ENCODE results near the gene LGMN. TPM values are rescaled to one million over a fixed set of nuclear protein-coding genes. Genes with fewer than 3 reads are reported as not detected.

LGMN gene
- polyA plus RNA-seq, 1 of the 3 experiments (the other 2 are of a cell fraction) = 76.3 TPM

DNA sequence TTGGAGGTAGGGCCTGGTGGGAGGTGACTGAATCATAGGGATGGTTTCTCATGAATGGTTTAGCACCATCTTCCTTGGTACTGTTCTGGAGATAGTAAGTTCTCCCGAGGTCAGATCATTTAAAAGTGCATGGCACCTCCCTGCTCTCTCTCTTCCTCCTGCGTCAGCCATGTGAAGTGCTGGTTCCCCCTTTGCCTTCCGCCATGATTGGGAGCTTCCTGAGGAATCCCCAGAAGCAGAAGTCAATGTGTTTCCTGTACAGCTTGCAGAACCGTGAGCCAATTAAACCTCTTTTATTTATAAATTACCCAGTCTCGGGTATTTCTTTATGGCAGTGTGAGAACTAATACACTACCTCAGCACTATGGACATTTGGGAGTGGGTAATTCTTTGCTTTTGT, 4.8 kb upstream of the LGMN start:
- Histone ChIP-seq H3K36me3 (replicated peaks in 1 of 2; ENCODE audit: control insufficient read depth in 1 of 2, insufficient read depth in 2 of 2, low read length in 1 of 2) (no peaks in the 10 kb centered on the region), H3K9me3 (no peaks in the 10 kb centered on the region), H3F3A (replicated peaks; ENCODE audit: insufficient read depth) (peaks cover 3% of the 10 kb centered on the region), H3K4me2 (no peak overlapping the region), H4K20me1 (ENCODE audit: insufficient read depth) (no peaks in the 10 kb centered on the region), H3K9ac (no peak overlapping the region), H3K27ac (ENCODE audit: low read depth in 2 of 2, low read length in 1 of 2) (no peak overlapping the region), H3K79me2 (ENCODE audit: insufficient read depth) (peaks cover under 1% of the 10 kb centered on the region; the same call in 1 of the 2 replicates), H3K9me2 (no peaks in the 10 kb centered on the region), H3K4me3 (ENCODE audit: low read depth in 2 of 2, low read length in 1 of 2) (no peak overlapping the region), H3K27me3 (ENCODE audit: insufficient read depth) (no peaks in the 10 kb centered on the region), H2AFZ (ENCODE audit: low read depth) (no peak overlapping the region), H3K4me1 (ENCODE audit: control insufficient read depth in 1 of 2, insufficient read depth in 2 of 2, low read depth in 1 of 2, low read length in 1 of 2) (no peaks in the 10 kb centered on the region)
- ChIA-PET POLR2A (no interaction called here), CTCF (interaction anchor here (1.0 kb wide), 1 partner anchor 63 kb away, joined by 4 read pairs; no protein-coding TSS in a partner anchor)
- TF ChIP-seq FOSL2 (IDR thresholded peaks at IDR 0.05; ENCODE audit: borderline replicate concordance, low read depth) (no peak), EP300 (IDR thresholded peaks at IDR 0.05; ENCODE audit: borderline replicate concordance in 1 of 2, low read depth in 1 of 2, low read length in 1 of 2) (no peak), NFIC (IDR thresholded peaks at IDR 0.05; ENCODE audit: borderline replicate concordance) (no peak), RCOR1 (IDR thresholded peaks at IDR 0.05; ENCODE audit: low read length) (no peak), TEAD4 (IDR thresholded peaks at IDR 0.05; ENCODE audit: borderline replicate concordance, insufficient read depth) (no peak), RFX5 (IDR thresholded peaks at IDR 0.05; ENCODE audit: low read length) (no peak), SIN3A (IDR thresholded peaks at IDR 0.05; ENCODE audit: borderline replicate concordance, low read depth, low read length) (no peak), TCF12 (IDR thresholded peaks at IDR 0.05) (no peak), FOXM1 (IDR thresholded peaks at IDR 0.05; ENCODE audit: low read depth) (no peak)
- TF ChIP-seq, protein P1, sequence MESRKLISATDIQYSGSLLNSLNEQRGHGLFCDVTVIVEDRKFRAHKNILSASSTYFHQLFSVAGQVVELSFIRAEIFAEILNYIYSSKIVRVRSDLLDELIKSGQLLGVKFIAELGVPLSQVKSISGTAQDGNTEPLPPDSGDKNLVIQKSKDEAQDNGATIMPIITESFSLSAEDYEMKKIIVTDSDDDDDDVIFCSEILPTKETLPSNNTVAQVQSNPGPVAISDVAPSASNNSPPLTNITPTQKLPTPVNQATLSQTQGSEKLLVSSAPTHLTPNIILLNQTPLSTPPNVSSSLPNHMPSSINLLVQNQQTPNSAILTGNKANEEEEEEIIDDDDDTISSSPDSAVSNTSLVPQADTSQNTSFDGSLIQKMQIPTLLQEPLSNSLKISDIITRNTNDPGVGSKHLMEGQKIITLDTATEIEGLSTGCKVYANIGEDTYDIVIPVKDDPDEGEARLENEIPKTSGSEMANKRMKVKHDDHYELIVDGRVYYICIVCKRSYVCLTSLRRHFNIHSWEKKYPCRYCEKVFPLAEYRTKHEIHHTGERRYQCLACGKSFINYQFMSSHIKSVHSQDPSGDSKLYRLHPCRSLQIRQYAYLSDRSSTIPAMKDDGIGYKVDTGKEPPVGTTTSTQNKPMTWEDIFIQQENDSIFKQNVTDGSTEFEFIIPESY (IDR thresholded peaks at IDR 0.05; ENCODE audit: borderline replicate concordance, low read depth) = no peak
- TF ChIP-seq, protein P2, sequence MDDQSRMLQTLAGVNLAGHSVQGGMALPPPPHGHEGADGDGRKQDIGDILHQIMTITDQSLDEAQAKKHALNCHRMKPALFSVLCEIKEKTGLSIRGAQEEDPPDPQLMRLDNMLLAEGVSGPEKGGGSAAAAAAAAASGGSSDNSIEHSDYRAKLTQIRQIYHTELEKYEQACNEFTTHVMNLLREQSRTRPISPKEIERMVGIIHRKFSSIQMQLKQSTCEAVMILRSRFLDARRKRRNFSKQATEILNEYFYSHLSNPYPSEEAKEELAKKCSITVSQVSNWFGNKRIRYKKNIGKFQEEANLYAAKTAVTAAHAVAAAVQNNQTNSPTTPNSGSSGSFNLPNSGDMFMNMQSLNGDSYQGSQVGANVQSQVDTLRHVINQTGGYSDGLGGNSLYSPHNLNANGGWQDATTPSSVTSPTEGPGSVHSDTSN (IDR thresholded peaks at IDR 0.05) = no peak
- TF ChIP-seq, protein P3, sequence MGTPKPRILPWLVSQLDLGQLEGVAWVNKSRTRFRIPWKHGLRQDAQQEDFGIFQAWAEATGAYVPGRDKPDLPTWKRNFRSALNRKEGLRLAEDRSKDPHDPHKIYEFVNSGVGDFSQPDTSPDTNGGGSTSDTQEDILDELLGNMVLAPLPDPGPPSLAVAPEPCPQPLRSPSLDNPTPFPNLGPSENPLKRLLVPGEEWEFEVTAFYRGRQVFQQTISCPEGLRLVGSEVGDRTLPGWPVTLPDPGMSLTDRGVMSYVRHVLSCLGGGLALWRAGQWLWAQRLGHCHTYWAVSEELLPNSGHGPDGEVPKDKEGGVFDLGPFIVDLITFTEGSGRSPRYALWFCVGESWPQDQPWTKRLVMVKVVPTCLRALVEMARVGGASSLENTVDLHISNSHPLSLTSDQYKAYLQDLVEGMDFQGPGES (IDR thresholded peaks at IDR 0.05; ENCODE audit: low read depth, low read length) = no peak
- 63% methylated on average over 3 of the region's 5 CpGs for WGBS (ENCODE audit: low lambda C conversion rate)
- DNase-seq = no peak

DNA sequence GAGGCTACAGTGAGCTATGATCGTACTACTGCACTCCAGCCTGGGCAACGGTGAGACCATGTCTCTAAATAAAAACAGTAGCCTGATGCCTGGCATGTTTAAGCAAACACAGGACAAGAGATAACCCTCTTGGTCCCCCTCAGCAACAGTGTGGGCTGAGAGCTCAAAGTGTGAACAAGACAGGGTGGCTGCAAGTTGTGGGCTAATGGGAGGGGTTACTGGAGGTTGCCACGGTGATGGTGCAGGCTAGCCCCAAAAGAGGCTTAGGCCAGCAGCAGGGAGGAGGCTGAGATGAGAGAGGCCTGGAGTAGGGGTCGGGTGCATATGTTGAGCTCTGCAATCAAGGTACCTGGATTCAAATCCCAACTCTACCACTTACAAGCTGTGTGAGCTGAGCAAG, 3.4 kb upstream of the LGMN start:
- WGBS (ENCODE audit: low lambda C conversion rate) = 50% methylated on average over 4 of the region's 4 CpGs
- Histone ChIP-seq H3F3A (replicated peaks; ENCODE audit: insufficient read depth) (peaks cover 3% of the 10 kb centered on the region), H3K9me3 (no peaks in the 10 kb centered on the region), H3K4me2 (no peak overlapping the region), H3K9me2 (no peaks in the 10 kb centered on the region), H3K36me3 (replicated peaks in 1 of 2; ENCODE audit: control insufficient read depth in 1 of 2, insufficient read depth in 2 of 2, low read length in 1 of 2) (no peaks in the 10 kb centered on the region), H3K79me2 (ENCODE audit: insufficient read depth) (peaks cover 14% of the 10 kb centered on the region; the same call in 1 of the 2 replicates), H3K4me3 (ENCODE audit: low read depth in 2 of 2, low read length in 1 of 2) (no peak overlapping the region), H2AFZ (ENCODE audit: low read depth) (no peak overlapping the region), H3K9ac (no peak overlapping the region), H3K4me1 (ENCODE audit: control insufficient read depth in 1 of 2, insufficient read depth in 2 of 2, low read depth in 1 of 2, low read length in 1 of 2) (peaks cover 0 to 6% of the 10 kb centered on the region in 2 experiments; a peak in 1 of 4 replicates), H3K27ac (ENCODE audit: low read depth in 2 of 2, low read length in 1 of 2) (no peak overlapping the region), H4K20me1 (ENCODE audit: insufficient read depth) (no peaks in the 10 kb centered on the region), H3K27me3 (ENCODE audit: insufficient read depth) (no peaks in the 10 kb centered on the region)
- CTCF ChIA-PET = interaction anchor here (2.0 kb wide), 1 partner anchor 65 kb away, joined by 11 read pairs; no protein-coding TSS in a partner anchor
- TF ChIP-seq RAD21 (IDR thresholded peaks at IDR 0.05; ENCODE audit: low read length) (no peak), EZH2phosphoT487 (IDR thresholded peaks at IDR 0.05; ENCODE audit: borderline replicate concordance, low read depth) (no peak)
- TF ChIP-seq, protein P3 (IDR thresholded peaks at IDR 0.05; ENCODE audit: low read depth, low read length) = no peak
- POLR2A ChIA-PET = no interaction called here
- DNase-seq = no peak
